Mammary epithelial cell (primary cell): Measurements from ENCODE around the gene LUC7L2.

Experiments
- CTCF ChIP-seq, 2 donors: IDR thresholded peaks in 1 of 2; conservative IDR thresholded peaks in 1 of 2; 2 replicates each; pipeline ENCODE4 v1.5.1; 2011 to 2012; ENCODE audit warnings: inconsistent platforms in 2 of 2, low read length in 2 of 2, mild to moderate bottlenecking in 2 of 2, control low read depth in 1 of 2, low read depth in 1 of 2; ENCODE audit not compliant: insufficient read depth in 1 of 2; ENCODE audit errors: extremely low read depth in 1 of 2
- EZH2 ChIP-seq: IDR thresholded peaks from 2 replicates; pipeline ENCODE4 v1.6.1; 2012; ENCODE audit warnings: low read length, inconsistent platforms, borderline replicate concordance

GRCh38 chr7:139457153-139457946 lies 97.7 kb downstream of the LUC7L2 start:
- TF ChIP-seq EZH2 (no peak), CTCF (conservative IDR thresholded peaks at IDR 0.05 in 1 of 2, IDR thresholded peaks at IDR 0.05 in 1 of 2; ENCODE audit: extremely low read depth in 1 of 2, insufficient read depth in 1 of 2, low read depth in 1 of 2, low read length in 2 of 2) (no peak)
